Measurements from ENCODE around the gene TMEM121B. TPM values are rescaled to one million over a fixed set of nuclear protein-coding genes. Genes with fewer than 3 reads are reported as not detected.

Gene TMEM121B
- total and polyA plus RNA-seq, 2 of the 13 experiments (the other 11 are each of a cell fraction or from before 2014, with no cell fraction given): not detected

DNA sequence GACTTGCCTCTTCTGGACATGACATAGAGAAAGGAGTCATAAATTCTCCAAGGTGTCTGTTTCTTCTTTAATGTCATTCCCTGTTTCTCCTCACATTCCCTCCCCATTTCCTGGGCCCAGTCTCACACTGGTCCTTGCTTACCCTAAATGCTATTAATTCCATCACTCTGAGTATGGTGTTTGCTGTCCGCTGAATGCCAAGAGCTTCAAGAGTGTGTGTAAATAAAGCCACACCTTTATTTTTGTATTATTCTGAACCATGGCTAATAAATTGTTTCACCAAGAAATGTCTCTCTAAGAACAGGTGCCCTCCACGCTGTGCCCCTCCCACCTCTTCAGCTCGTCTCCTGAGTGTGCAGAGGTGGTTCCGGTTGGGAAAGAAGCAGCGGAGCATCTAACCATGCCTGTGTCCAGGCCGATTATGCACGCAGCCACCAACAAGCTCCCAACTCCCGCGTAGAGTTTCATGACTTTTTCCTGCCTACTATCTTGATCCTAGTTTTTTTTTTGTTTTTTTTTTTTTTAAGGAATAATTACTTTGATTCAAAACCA lies 8.6 kb downstream of the TMEM121B start:
- Histone ChIP-seq H3K36me3 (replicated peaks in 1 of 2; ENCODE audit: control insufficient read depth in 1 of 2, insufficient read depth in 2 of 2, low read length in 2 of 2) (no peaks in the 10 kb centered on the region), H3K4me2 (ENCODE audit: low read depth, low read length) (no peak overlapping the region), H3K4me1 (ENCODE audit: insufficient read depth, low read length) (no peaks in the 10 kb centered on the region), H3K9ac (ENCODE audit: insufficient read depth, low read depth, low read length) (no peak overlapping the region), H4K20me1 (ENCODE audit: insufficient read depth, low read length) (no peaks in the 10 kb centered on the region), H3K79me2 (ENCODE audit: insufficient read depth, low read length) (no peaks in the 10 kb centered on the region), H3K27ac (ENCODE audit: extremely low read length, insufficient read depth, low read length) (no peak overlapping the region), H3K4me3 (replicated peaks in 1 of 3; ENCODE audit: insufficient read depth in 1 of 3, low read depth in 2 of 3, low read length in 3 of 3) (no peak overlapping the region), H2AFZ (ENCODE audit: low read length) (no peak overlapping the region), H3K27me3 (ENCODE audit: control insufficient read depth in 1 of 2, insufficient read depth in 2 of 2, low read length in 2 of 2) (peaks cover 3 to 25% of the 10 kb centered on the region in 2 experiments; a peak in 3 of 5 replicates), H3K9me3 (ENCODE audit: low read length) (no peaks in the 10 kb centered on the region)
- CTCF ChIA-PET (ENCODE audit: low intra/inter-chr PET ratio, low total read pairs): no interaction called here
- DNase-seq (ENCODE audit: low spot score) (no peak), FAIRE-seq (no peak), ATAC-seq (no peak)
- TF ChIP-seq ZZZ3 (CRISPR knock-in tag; IDR thresholded peaks at IDR 0.05; ENCODE audit: borderline replicate concordance): no peak
- TF ChIP-seq ZFX (CRISPR knock-in tag; IDR thresholded peaks at IDR 0.05; ENCODE audit: low read depth): no peak
- no peak for TF ChIP-seq ZNF20 (CRISPR knock-in tag; IDR thresholded peaks at IDR 0.05)
- TF ChIP-seq TBX2 (CRISPR knock-in tag; IDR thresholded peaks at IDR 0.05; ENCODE audit: borderline replicate concordance): no peak
- TF ChIP-seq, protein P1, sequence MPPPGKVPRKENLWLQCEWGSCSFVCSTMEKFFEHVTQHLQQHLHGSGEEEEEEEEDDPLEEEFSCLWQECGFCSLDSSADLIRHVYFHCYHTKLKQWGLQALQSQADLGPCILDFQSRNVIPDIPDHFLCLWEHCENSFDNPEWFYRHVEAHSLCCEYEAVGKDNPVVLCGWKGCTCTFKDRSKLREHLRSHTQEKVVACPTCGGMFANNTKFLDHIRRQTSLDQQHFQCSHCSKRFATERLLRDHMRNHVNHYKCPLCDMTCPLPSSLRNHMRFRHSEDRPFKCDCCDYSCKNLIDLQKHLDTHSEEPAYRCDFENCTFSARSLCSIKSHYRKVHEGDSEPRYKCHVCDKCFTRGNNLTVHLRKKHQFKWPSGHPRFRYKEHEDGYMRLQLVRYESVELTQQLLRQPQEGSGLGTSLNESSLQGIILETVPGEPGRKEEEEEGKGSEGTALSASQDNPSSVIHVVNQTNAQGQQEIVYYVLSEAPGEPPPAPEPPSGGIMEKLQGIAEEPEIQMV (CRISPR knock-in tag; IDR thresholded peaks at IDR 0.05; ENCODE audit: low read depth): no peak
- TF ChIP-seq ZNF607 (CRISPR knock-in tag; IDR thresholded peaks at IDR 0.05; ENCODE audit: borderline replicate concordance): no peak
- no peak for TF ChIP-seq ZMYM2 (CRISPR knock-in tag; IDR thresholded peaks at IDR 0.05)
- no peak for TF ChIP-seq ONECUT2 (CRISPR knock-in tag; IDR thresholded peaks at IDR 0.05)
- no peak for TF ChIP-seq PRPF4 (IDR thresholded peaks at IDR 0.05; ENCODE audit: low read depth, low read length, poor library complexity, severe bottlenecking)
- TF ChIP-seq, protein P2, sequence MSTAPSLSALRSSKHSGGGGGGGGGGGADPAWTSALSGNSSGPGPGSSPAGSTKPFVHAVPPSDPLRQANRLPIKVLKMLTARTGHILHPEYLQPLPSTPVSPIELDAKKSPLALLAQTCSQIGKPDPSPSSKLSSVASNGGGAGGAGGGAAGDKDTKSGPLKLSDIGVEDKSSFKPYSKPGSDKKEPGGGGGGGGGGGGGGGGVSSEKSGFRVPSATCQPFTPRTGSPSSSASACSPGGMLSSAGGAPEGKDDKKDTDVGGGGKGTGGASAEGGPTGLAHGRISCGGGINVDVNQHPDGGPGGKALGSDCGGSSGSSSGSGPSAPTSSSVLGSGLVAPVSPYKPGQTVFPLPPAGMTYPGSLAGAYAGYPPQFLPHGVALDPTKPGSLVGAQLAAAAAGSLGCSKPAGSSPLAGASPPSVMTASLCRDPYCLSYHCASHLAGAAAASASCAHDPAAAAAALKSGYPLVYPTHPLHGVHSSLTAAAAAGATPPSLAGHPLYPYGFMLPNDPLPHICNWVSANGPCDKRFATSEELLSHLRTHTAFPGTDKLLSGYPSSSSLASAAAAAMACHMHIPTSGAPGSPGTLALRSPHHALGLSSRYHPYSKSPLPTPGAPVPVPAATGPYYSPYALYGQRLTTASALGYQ (CRISPR knock-in tag; IDR thresholded peaks at IDR 0.05): no peak
- no peak for TF ChIP-seq ZNF260 (CRISPR knock-in tag; IDR thresholded peaks at IDR 0.05; ENCODE audit: borderline replicate concordance, low read depth)
- no peak for TF ChIP-seq PRMT3 (CRISPR knock-in tag; IDR thresholded peaks at IDR 0.05; ENCODE audit: borderline replicate concordance, low read depth)
- no peak for TF ChIP-seq CSRNP2 (CRISPR knock-in tag; conservative IDR thresholded peaks at IDR 0.05; ENCODE audit: low read depth)
- TF ChIP-seq ZNF3 (CRISPR knock-in tag; IDR thresholded peaks at IDR 0.05): no peak
- in situ Hi-C loops (cut with HindIII; ENCODE audit: extremely low pct_ligation_motif_present, low pct_unique_long_range_greater_than_20kb): no loop called here
- intact Hi-C loops (cut with micrococcal nuclease; ENCODE audit: unreplicated experiment): no loop called here
- WGBS (ENCODE audit: low lambda C conversion rate): 23% methylated on average over 9 of the region's 9 CpGs
- POLR2A ChIA-PET: no interaction called here
- no TSS peak for BruUV-seq (replicated peaks)
